K562 (cell line): Measurements from ENCODE around the gene SHBG. TPM values are rescaled to one million over a fixed set of nuclear protein-coding genes. Genes with fewer than 3 reads are reported as not detected.

ENCODE experiments used
- ATAC-seq: fragments of 200-7000 bp; cut with Tn5 transposase; 3 replicates; pipeline ENCODE4 v1.9.1; 2020; ENCODE audit warnings: moderate library complexity
- BruUV-seq: library from RNA; stranded (reverse); fragments of 400-500 nt; replicated peaks from 2 replicates; lab custom pipeline; 2021; lab: Mats Ljungman, UMichigan
- CTCF ChIA-PET: fragments of 300-600 bp; formaldehyde crosslinking; extraction: SDS; loops from one replicate; lab custom pipeline; 2021; ENCODE audit warnings: low intra/inter-chr PET ratio; lab: Yijun Ruan, JAX
- POLR2A ChIA-PET: fragments of 300-600, 350-650 bp; sonication (Branson Sonifier 250); formaldehyde crosslinking; extraction: SDS; loops from one replicate; lab custom pipeline; 2021; ENCODE audit warnings: antibody characterized with exemption, inconsistent platforms; lab: Yijun Ruan, JAX
- DNase-seq, 4 experiments: peaks; one replicate each; pipeline versions ENCODE4 v3.0.0 to v3.0.0-alpha.2; 2011 to 2018; ENCODE audit warnings: low spot score in 3 of 4, mixed read lengths in 3 of 4; ENCODE audit errors: extremely low read depth in 1 of 4
- FAIRE-seq: peaks from 2 replicates; lab custom pipeline; 2011; peaks lifted over from hg19 to GRCh38; lab: Jason Lieb, UNC
- H2AFZ ChIP-seq: 2 replicates; pipeline ENCODE4 v1.6.0; 2011; ENCODE audit warnings: low read depth, low read length, control low read depth, inconsistent platforms
- H3K27ac ChIP-seq: fragments of 200-600 bp; 3 replicates; pipeline ENCODE4 v1.8.0; 2011; ENCODE audit warnings: low read depth, mild to moderate bottlenecking, control low read depth, inconsistent platforms, low read length, moderate library complexity, mixed read lengths; ENCODE audit errors: extremely low read depth
- H3K27me3 ChIP-seq, 2 experiments: fragments of 300-600 bp in 1 of 2; 2 replicates in 1 of 2; 3 replicates in 1 of 2; pipeline versions ENCODE4 v1.6.0 to v1.8.0; 2011; ENCODE audit warnings: inconsistent platforms in 2 of 2, low read length in 2 of 2, mild to moderate bottlenecking in 1 of 2, mixed read lengths in 1 of 2, moderate library complexity in 1 of 2; ENCODE audit not compliant: control insufficient read depth in 2 of 2, insufficient read depth in 2 of 2
- H3K36me3 ChIP-seq: fragments of 300-600 bp; 3 replicates; pipeline ENCODE4 v1.8.0; 2011; ENCODE audit warnings: mild to moderate bottlenecking, low read length, inconsistent platforms; ENCODE audit not compliant: control insufficient read depth, insufficient read depth
- H3K4me1 ChIP-seq, 2 experiments: fragments of 200-600 bp in 1 of 2; replicated peaks in 1 of 2; 2 replicates in 1 of 2; 3 replicates in 1 of 2; pipeline versions ENCODE4 v1.5.1 to v1.8.0; 2011; ENCODE audit warnings: inconsistent platforms in 2 of 2, low read length in 2 of 2, mild to moderate bottlenecking in 1 of 2, mixed read lengths in 1 of 2, moderate library complexity in 1 of 2; ENCODE audit not compliant: control insufficient read depth in 2 of 2, insufficient read depth in 2 of 2
- H3K4me2 ChIP-seq: 2 replicates; pipeline ENCODE4 v1.6.1; 2011; ENCODE audit warnings: low read length, control low read depth, inconsistent platforms, mixed read lengths; ENCODE audit not compliant: insufficient read depth
- H3K4me3 ChIP-seq: fragments of 200-600 bp; sonication (generic), shearing (Covaris generic); 2 replicates; pipeline ENCODE4 v1.5.1; 2016; ENCODE audit warnings: control low read depth, inconsistent platforms
- H3K79me2 ChIP-seq: fragments of 200-600 bp; 3 replicates; pipeline ENCODE4 v1.8.0; 2011; ENCODE audit warnings: low read length, inconsistent platforms; ENCODE audit not compliant: control insufficient read depth, insufficient read depth
- H3K9ac ChIP-seq, 2 experiments: 2 replicates each; pipeline versions ENCODE4 v1.6.0 to v1.6.1; 2011; ENCODE audit warnings: low read depth in 2 of 2, low read length in 2 of 2, control low read depth in 1 of 2, inconsistent platforms in 1 of 2, mild to moderate bottlenecking in 1 of 2, mixed read lengths in 1 of 2; ENCODE audit not compliant: insufficient read depth in 1 of 2
- H3K9me1 ChIP-seq: one replicate; pipeline ENCODE4 v1.6.0; 2011; ENCODE audit warnings: inconsistent platforms, mild to moderate bottlenecking, low read length, moderate library complexity; ENCODE audit not compliant: control insufficient read depth, insufficient read depth
- H3K9me3 ChIP-seq: replicated peaks from 2 replicates; pipeline ENCODE4 v1.5.1; 2011; ENCODE audit warnings: low read depth, low read length, inconsistent platforms; ENCODE audit not compliant: control insufficient read depth, insufficient read depth
- H4K20me1 ChIP-seq: replicated peaks from 2 replicates; pipeline ENCODE4 v1.6.1; 2011; ENCODE audit warnings: low read length, inconsistent platforms, mixed read lengths; ENCODE audit not compliant: control insufficient read depth, insufficient read depth
- NFYB ChIP-seq: IDR thresholded peaks from 2 replicates; pipeline ENCODE4 v1.6.1; 2011; ENCODE audit warnings: mild to moderate bottlenecking, moderate library complexity; ENCODE audit not compliant: insufficient read length; ENCODE audit errors: extremely low read depth
- PML ChIP-seq: IDR thresholded peaks from 2 replicates; pipeline ENCODE4 v1.6.1; 2012; ENCODE audit warnings: low read length, inconsistent platforms
- SMAD3 ChIP-seq: fragments of 450-650 bp; formaldehyde crosslinking; conservative IDR thresholded peaks from 2 replicates; pipeline ENCODE4 v1.4.0; 2020; ENCODE audit warnings: mild to moderate bottlenecking
- TCF3 ChIP-seq: sonication (generic); formaldehyde crosslinking; IDR thresholded peaks from 2 replicates; pipeline ENCODE4 v1.4.0; 2020; ENCODE audit warnings: mild to moderate bottlenecking, missing genetic modification reagents
- WGBS: fragments of 100-300 bp; shearing (Covaris generic); methylation state at CpG from one replicate; pipeline ENCODE4 v1.1.6; 2016; ENCODE audit warnings: low coverage, mixed read lengths; ENCODE audit not compliant: insufficient coverage; ENCODE audit errors: missing lambda C conversion rate; 5-methylcytosine and 5-hydroxymethylcytosine counted together
- in situ Hi-C: fragments of 300-500 bp; cut with MboI; formaldehyde crosslinking; loops from 4 replicates; pipeline ENCODE4 v1.15.0; 2018; ENCODE audit warnings: inconsistent platforms, mixed read lengths
- intact Hi-C: fragments of 100-400 bp; cut with micrococcal nuclease; formaldehyde crosslinking; loops from 2 replicates; pipeline ENCODE4 v1.14.2; 2022
- polyA plus RNA-seq, 8 experiments: library from polyadenylated mRNA; depleted of rRNA in 4 of 8; stranded (reverse) in 5 of 8; unstranded in 3 of 8; fragments of >200 nt; fragmentation: Nextera tagmentation in 2 of 8; fragmentation: Illumina TruSeq in 1 of 8; extraction: Ambion mirVana in 2 of 8; extraction: Trizol in 1 of 8; gene quantifications; 2 replicates each; pipeline versions ENCODE4 v1.2.1 to v1.2.3, GENCODE V29; 2011 to 2014; ENCODE audit warnings: inconsistent platforms in 1 of 8, missing spikeins in 1 of 8
- total RNA-seq, 7 experiments: library from RNA; depleted of rRNA in 6 of 7; stranded (reverse); fragments of >200 nt in 6 of 7; fragmentation: Illumina TruSeq in 2 of 7; extraction: Trizol in 2 of 7; gene quantifications; 2 replicates each; pipeline versions ENCODE4 v1.2.1 to v1.2.3, GENCODE V29; 2011 to 2021; ENCODE audit warnings: low replicate concordance in 1 of 7
- TF ChIP-seq, protein P1 (sequence below): sonication (generic); formaldehyde crosslinking; IDR thresholded peaks from 2 replicates; pipeline ENCODE4 v1.8.1; 2023; ENCODE audit warnings: mild to moderate bottlenecking, missing genetic modification reagents

SHBG gene
- total and polyA plus RNA-seq, 9 of the 15 experiments (the other 6 are each of a cell fraction or from before 2014, with no cell fraction given) = not detected

DNA sequence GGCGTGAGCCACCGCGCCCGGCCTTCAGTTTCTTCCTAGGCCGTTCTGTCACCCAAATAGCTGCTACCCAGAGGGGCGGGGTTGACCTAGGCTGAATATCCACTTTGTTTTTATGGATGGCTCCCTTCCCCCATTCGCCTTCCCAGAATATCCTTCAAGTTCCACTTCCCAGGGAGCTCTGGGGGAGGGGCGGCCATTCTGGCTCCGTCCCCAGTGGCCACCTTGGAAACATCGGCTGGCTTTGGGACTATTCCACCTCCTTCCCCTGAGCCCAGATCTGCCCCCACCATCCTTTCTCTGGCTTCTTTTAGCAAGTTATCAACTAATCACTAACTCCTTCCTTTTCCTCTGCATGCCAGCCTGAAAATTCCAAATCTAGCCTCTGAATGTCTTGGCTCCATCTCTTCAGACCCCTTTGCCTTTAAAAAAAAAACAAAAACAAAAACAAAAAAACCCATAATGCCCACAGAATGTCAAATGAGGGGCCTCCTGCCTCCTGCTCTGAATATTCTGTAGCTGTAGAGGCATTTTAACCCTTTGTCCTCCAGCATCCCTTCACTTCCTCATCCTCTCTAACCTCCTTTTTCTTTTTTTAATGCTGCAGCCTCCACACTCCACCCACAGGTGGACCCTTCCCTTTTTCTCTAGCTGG lies 27.1 kb downstream of the SHBG start:
- no peaks in the 10 kb centered on the region for H3K9me3 ChIP-seq
- H3K27ac ChIP-seq = no peak overlapping the region
- no peaks in the 10 kb centered on the region for H3K9me1 ChIP-seq
- H3K4me1 ChIP-seq = peaks cover 0 to 8% of the 10 kb centered on the region in 2 experiments; a peak in 3 of 5 replicates
- H3K79me2 ChIP-seq = no peaks in the 10 kb centered on the region
- TF ChIP-seq SMAD3 (CRISPR knock-in tag) = no peak
- TF ChIP-seq PML = no peak
- no peak for TF ChIP-seq NFYB
- TF ChIP-seq TCF3 (CRISPR knock-in tag) = no peak
- TF ChIP-seq, protein P1, sequence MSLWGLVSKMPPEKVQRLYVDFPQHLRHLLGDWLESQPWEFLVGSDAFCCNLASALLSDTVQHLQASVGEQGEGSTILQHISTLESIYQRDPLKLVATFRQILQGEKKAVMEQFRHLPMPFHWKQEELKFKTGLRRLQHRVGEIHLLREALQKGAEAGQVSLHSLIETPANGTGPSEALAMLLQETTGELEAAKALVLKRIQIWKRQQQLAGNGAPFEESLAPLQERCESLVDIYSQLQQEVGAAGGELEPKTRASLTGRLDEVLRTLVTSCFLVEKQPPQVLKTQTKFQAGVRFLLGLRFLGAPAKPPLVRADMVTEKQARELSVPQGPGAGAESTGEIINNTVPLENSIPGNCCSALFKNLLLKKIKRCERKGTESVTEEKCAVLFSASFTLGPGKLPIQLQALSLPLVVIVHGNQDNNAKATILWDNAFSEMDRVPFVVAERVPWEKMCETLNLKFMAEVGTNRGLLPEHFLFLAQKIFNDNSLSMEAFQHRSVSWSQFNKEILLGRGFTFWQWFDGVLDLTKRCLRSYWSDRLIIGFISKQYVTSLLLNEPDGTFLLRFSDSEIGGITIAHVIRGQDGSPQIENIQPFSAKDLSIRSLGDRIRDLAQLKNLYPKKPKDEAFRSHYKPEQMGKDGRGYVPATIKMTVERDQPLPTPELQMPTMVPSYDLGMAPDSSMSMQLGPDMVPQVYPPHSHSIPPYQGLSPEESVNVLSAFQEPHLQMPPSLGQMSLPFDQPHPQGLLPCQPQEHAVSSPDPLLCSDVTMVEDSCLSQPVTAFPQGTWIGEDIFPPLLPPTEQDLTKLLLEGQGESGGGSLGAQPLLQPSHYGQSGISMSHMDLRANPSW (CRISPR knock-in tag) = no peak
- TF ChIP-seq, all 486 proteins: peak for 0
- H2AFZ ChIP-seq = no peak overlapping the region
- H3K9ac ChIP-seq = peak overlapping the region in 1 of 2 experiments; percentile 17; a peak in 1 of 4 replicates
- H3K4me3 ChIP-seq = no peak overlapping the region
- no peaks in the 10 kb centered on the region; the same call in 1 of the 2 replicates for H4K20me1 ChIP-seq
- ATAC-seq (no peak), FAIRE-seq (no peak), DNase-seq (peak in 1 of 4 experiments; percentile 3)
- in situ Hi-C loops = no loop called here
- WGBS = 68% methylated on average over 8 of the region's 10 CpGs
- CTCF ChIA-PET = no interaction called here
- no peaks in the 10 kb centered on the region for H3K27me3 ChIP-seq
- POLR2A ChIA-PET = interaction anchor here (0.6 to 1.1 kb wide), 3 partner anchors 10 to 29 kb away, joined by 3 read pairs; no protein-coding TSS in a partner anchor
- intact Hi-C loops = no loop called here
- no TSS peak for BruUV-seq
- no peak overlapping the region for H3K4me2 ChIP-seq
- no peaks in the 10 kb centered on the region for H3K36me3 ChIP-seq
